ENCODE measurements around the gene PKN2. TPM values are rescaled to one million over a fixed set of nuclear protein-coding genes. Genes with fewer than 3 reads are reported as not detected.

PKN2 gene
- total RNA-seq, 1 donor from 2014 or later, result 7.3 TPM

DNA sequence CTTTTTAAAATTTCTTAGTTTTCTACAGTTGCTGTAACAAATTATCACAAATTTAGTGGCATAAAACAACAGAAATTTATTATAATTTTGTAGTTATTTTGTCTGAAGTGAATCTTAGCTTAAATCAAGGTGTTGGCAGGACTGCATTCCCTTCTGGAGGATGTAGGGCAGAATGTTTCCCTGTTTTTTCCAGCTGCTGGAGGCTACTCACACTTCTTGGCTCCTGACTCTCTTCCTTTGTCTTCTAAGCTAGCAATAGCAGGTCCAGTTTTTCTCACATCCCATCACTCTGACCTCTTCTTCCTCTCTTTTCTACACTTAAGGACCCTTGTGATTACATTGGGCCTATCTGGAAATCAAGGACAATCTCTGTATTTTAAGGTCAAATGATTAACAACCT is 84.1 kb downstream of the PKN2 start:
- intact Hi-C loops (cut with DNase I), result no loop called here
- H3K27ac ChIP-seq, result no peak overlapping the region

GRCh38 chr1:88768816-88769215 is 84.7 kb downstream of the PKN2 start:
- intact Hi-C loops (cut with DNase I), result no loop called here
- H3K36me3 ChIP-seq, result peaks cover 7 to 17% of the 10 kb centered on the region in 2 donors
- H3K4me1 ChIP-seq, result no peaks in the 10 kb centered on the region
- no peak for DNase-seq (ENCODE audit: low spot score in 2 of 2)
- H3K9me3 ChIP-seq, result no peaks in the 10 kb centered on the region
- TF ChIP-seq, protein P1, sequence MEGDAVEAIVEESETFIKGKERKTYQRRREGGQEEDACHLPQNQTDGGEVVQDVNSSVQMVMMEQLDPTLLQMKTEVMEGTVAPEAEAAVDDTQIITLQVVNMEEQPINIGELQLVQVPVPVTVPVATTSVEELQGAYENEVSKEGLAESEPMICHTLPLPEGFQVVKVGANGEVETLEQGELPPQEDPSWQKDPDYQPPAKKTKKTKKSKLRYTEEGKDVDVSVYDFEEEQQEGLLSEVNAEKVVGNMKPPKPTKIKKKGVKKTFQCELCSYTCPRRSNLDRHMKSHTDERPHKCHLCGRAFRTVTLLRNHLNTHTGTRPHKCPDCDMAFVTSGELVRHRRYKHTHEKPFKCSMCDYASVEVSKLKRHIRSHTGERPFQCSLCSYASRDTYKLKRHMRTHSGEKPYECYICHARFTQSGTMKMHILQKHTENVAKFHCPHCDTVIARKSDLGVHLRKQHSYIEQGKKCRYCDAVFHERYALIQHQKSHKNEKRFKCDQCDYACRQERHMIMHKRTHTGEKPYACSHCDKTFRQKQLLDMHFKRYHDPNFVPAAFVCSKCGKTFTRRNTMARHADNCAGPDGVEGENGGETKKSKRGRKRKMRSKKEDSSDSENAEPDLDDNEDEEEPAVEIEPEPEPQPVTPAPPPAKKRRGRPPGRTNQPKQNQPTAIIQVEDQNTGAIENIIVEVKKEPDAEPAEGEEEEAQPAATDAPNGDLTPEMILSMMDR (IDR thresholded peaks at IDR 0.05), result no peak
- no peak overlapping the region for H3K4me3 ChIP-seq
- no peaks in the 10 kb centered on the region for H3K27me3 ChIP-seq
- H3K27ac ChIP-seq, result no peak overlapping the region

More for the DNA sequence above, 84.1 kb downstream of the PKN2 start:
- no peaks in the 10 kb centered on the region for H3K27me3 ChIP-seq
- no peaks in the 10 kb centered on the region for H3K4me1 ChIP-seq
- peaks cover 3 to 10% of the 10 kb centered on the region in 2 donors for H3K36me3 ChIP-seq
- no peak overlapping the region for H3K4me3 ChIP-seq
- H3K9me3 ChIP-seq, result no peaks in the 10 kb centered on the region
- TF ChIP-seq, protein P1 (IDR thresholded peaks at IDR 0.05), result no peak
- DNase-seq (ENCODE audit: low spot score in 2 of 2), result no peak

DNA sequence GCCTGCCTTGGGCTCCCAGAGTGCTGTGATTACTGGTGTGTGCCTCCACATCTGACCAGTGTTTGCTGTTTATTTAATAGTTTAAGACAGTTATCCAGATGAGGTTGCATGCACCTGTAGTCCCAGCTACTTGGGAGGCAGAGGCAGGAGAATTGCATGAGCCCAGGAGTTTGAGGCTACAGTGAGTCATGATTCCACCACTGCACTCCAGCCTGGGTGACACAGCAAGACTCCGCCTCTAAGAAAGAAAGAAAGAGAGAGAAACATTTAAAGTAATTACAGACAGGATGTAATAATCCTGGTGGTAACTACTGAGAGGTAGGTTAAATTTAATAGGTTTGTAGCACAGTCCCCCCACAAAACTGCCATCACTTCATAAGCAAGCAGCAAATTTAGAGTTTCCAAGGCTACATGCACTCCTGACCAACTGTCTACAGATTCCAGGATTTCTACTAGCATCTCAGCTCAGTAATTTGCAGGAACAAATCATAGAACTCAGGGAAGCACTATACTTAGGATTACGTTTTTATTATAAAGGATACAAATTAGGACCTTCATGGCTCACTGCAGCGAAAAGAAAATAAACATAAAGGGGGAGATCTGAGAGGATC is 89.6 kb downstream of the PKN2 start:
- Histone ChIP-seq H3K27me3 (no peaks in the 10 kb centered on the region), H3K4me1 (no peaks in the 10 kb centered on the region), H3K36me3 (peaks cover 16 to 35% of the 10 kb centered on the region in 2 donors), H3K27ac (no peak overlapping the region), H3K4me3 (no peak overlapping the region), H3K9me3 (no peaks in the 10 kb centered on the region)
- TF ChIP-seq, protein P1 (IDR thresholded peaks at IDR 0.05), result no peak
- intact Hi-C loops (cut with DNase I), result no loop called here
- DNase-seq (ENCODE audit: low spot score in 2 of 2), result no peak

GRCh38 chr1:88774151-88774556 is 90.1 kb downstream of the PKN2 start:
- no peak for DNase-seq (ENCODE audit: low spot score in 2 of 2)
- Histone ChIP-seq H3K4me1 (no peaks in the 10 kb centered on the region), H3K27ac (no peak overlapping the region), H3K9me3 (no peaks in the 10 kb centered on the region), H3K36me3 (peaks cover 16 to 35% of the 10 kb centered on the region in 2 donors), H3K4me3 (no peak overlapping the region), H3K27me3 (no peaks in the 10 kb centered on the region)
- intact Hi-C loops (cut with DNase I), result no loop called here
- TF ChIP-seq, protein P1 (IDR thresholded peaks at IDR 0.05), result no peak

GRCh38 chr1:88777604-88778149 is 93.6 kb downstream of the PKN2 start:
- Histone ChIP-seq H3K4me1 (no peaks in the 10 kb centered on the region), H3K36me3 (peaks cover 12 to 27% of the 10 kb centered on the region in 2 donors), H3K27ac (no peak overlapping the region), H3K27me3 (no peaks in the 10 kb centered on the region), H3K4me3 (no peak overlapping the region), H3K9me3 (no peaks in the 10 kb centered on the region)
- TF ChIP-seq, protein P1 (IDR thresholded peaks at IDR 0.05), result no peak
- DNase-seq (ENCODE audit: low spot score in 2 of 2), result no peak
- intact Hi-C loops (cut with DNase I), result no loop called here
